ENCODE results near the gene CRIP2. TPM values are rescaled to one million over a fixed set of nuclear protein-coding genes. Genes with fewer than 3 reads are reported as not detected.

Gene CRIP2
- total and polyA plus RNA-seq, 10 of the 15 experiments (the other 5 are each of a cell fraction or from before 2014, with no cell fraction given), result 0.04 to 0.62 (median 0.37) TPM; not detected in 5

GRCh38 chr14:105476831-105477659, 2.4 kb downstream of the CRIP2 start:
- FAIRE-seq, result no peak
- no peak overlapping the region for H3K4me3 ChIP-seq
- ChIA-PET POLR2A (interaction anchor here (0.6 kb wide), 1 partner anchor 561 kb away, joined by 5 read pairs; no protein-coding TSS in a partner anchor), CTCF (interaction anchor here (1.2 kb wide), 1 partner anchor 13 kb away, joined by 4 read pairs; no protein-coding TSS in a partner anchor), SMC1A (ENCODE audit: uncharacterized antibody, unreplicated experiment) (no interaction called here), RAD21 (ENCODE audit: unreplicated experiment) (no interaction called here)
- 37% methylated on average over 16 of the region's 16 CpGs for WGBS (ENCODE audit: insufficient coverage, insufficient replicate concordance, low lambda C conversion rate, missing lambda C conversion rate)
- H4K20me1 ChIP-seq (ENCODE audit: control insufficient read depth, insufficient read depth), result no peaks in the 10 kb centered on the region
- no peak overlapping the region for H3K27ac ChIP-seq (ENCODE audit: control insufficient read depth, insufficient read depth)
- in situ Hi-C loops (cut with MboI), result no loop called here
- no peaks in the 10 kb centered on the region for H3K79me2 ChIP-seq (ENCODE audit: control insufficient read depth, insufficient read depth, low read length)
- H2AFZ ChIP-seq (ENCODE audit: control insufficient read depth, low read depth, low read length), result no peak overlapping the region
- ATAC-seq, result no peak
- H3K9ac ChIP-seq (ENCODE audit: control insufficient read depth, insufficient read depth, low read length), result no peak overlapping the region
- no TSS peak for BruUV-seq (replicated peaks)
- no peak overlapping the region for H3K4me2 ChIP-seq (ENCODE audit: control insufficient read depth, insufficient read depth)
- no peaks in the 10 kb centered on the region for H3K36me3 ChIP-seq (ENCODE audit: control insufficient read depth in 2 of 2, insufficient read depth in 2 of 2, low read length in 1 of 2)
- peaks cover 13% of the 10 kb centered on the region for H3K4me1 ChIP-seq (ENCODE audit: control insufficient read depth, insufficient read depth, low read length)
- peaks cover 4 to 11% of the 10 kb centered on the region in 2 experiments; a peak in 3 of 4 replicates for H3K27me3 ChIP-seq (replicated peaks in 1 of 2; ENCODE audit: control insufficient read depth in 2 of 2, insufficient read depth in 2 of 2, low read length in 1 of 2)
- DNase-seq (ENCODE audit: low read depth, low spot score), result no peak
- intact Hi-C loops (cut with micrococcal nuclease; ENCODE audit: unreplicated experiment), result no loop called here
- H3K9me3 ChIP-seq (replicated peaks; ENCODE audit: control insufficient read depth, insufficient read depth, low read length), result no peaks in the 10 kb centered on the region; the same call in 2 of the 3 replicates
- TF ChIP-seq MYB (IDR thresholded peaks at IDR 0.05; ENCODE audit: borderline replicate concordance, low read depth, low read length), result no peak
- 0 out of 2 replicates have a peak, but pooled peaks have one; percentile 3 for TF ChIP-seq TCF12 (IDR thresholded peaks at IDR 0.05; ENCODE audit: low read depth, low read length)

- ChIA-PET POLR2A (no interaction called here), CTCF (no interaction called here), RAD21 (ENCODE audit: unreplicated experiment) (no interaction called here), SMC1A (ENCODE audit: uncharacterized antibody, unreplicated experiment) (no interaction called here)
- Histone ChIP-seq H3K4me1 (ENCODE audit: control insufficient read depth, insufficient read depth, low read length) (peaks cover 17% of the 10 kb centered on the region), H3K9ac (ENCODE audit: control insufficient read depth, insufficient read depth, low read length) (no peak overlapping the region), H3K4me3 (no peak overlapping the region), H3K79me2 (ENCODE audit: control insufficient read depth, insufficient read depth, low read length) (no peaks in the 10 kb centered on the region), H3K27me3 (replicated peaks in 1 of 2; ENCODE audit: control insufficient read depth in 2 of 2, insufficient read depth in 2 of 2, low read length in 1 of 2) (peaks cover 4 to 11% of the 10 kb centered on the region in 2 experiments; a peak in 3 of 4 replicates), H3K4me2 (ENCODE audit: control insufficient read depth, insufficient read depth) (no peak overlapping the region), H2AFZ (ENCODE audit: control insufficient read depth, low read depth, low read length) (no peak overlapping the region), H3K27ac (ENCODE audit: control insufficient read depth, insufficient read depth) (no peak overlapping the region), H3K9me3 (replicated peaks; ENCODE audit: control insufficient read depth, insufficient read depth, low read length) (no peaks in the 10 kb centered on the region; the same call in 2 of the 3 replicates), H3K36me3 (ENCODE audit: control insufficient read depth in 2 of 2, insufficient read depth in 2 of 2, low read length in 1 of 2) (no peaks in the 10 kb centered on the region), H4K20me1 (ENCODE audit: control insufficient read depth, insufficient read depth) (no peaks in the 10 kb centered on the region)
- in situ Hi-C loops (cut with MboI), result no loop called here
- WGBS (ENCODE audit: insufficient coverage, insufficient replicate concordance, low lambda C conversion rate, missing lambda C conversion rate), result 6% methylated on average over 27 of the region's 56 CpGs
- FAIRE-seq, result no peak
- BruUV-seq (replicated peaks), result no TSS peak
- DNase-seq (ENCODE audit: low read depth, low spot score), result no peak
- intact Hi-C loops (cut with micrococcal nuclease; ENCODE audit: unreplicated experiment), result no loop called here
- ATAC-seq, result no peak
- TF ChIP-seq EGR1 (IDR thresholded peaks at IDR 0.05; ENCODE audit: borderline replicate concordance in 1 of 2, low read depth in 2 of 2, low read length in 2 of 2) (0 out of 3 replicates have a peak, but pooled peaks of 1 of the 2 experiments have one; percentile 16), SUZ12 (IDR thresholded peaks at IDR 0.05; ENCODE audit: unreplicated experiment) (peak; percentile 53), MLLT1 (IDR thresholded peaks at IDR 0.05) (no peak), CREM (IDR thresholded peaks at IDR 0.05; ENCODE audit: low read depth) (no peak), USF1 (IDR thresholded peaks at IDR 0.05; ENCODE audit: borderline replicate concordance, extremely low read length, insufficient read depth, low read depth, low read length) (no peak), YBX1 (IDR thresholded peaks at IDR 0.05) (no peak), BCL3 (IDR thresholded peaks at IDR 0.05; ENCODE audit: borderline replicate concordance, insufficient read depth, low read depth, low read length, poor library complexity, severe bottlenecking) (no peak), SRF (IDR thresholded peaks at IDR 0.05; ENCODE audit: low read depth in 2 of 2, low read length in 2 of 2) (no peak)
Measured at GRCh38 chr14:105477660-105478397, 3.2 kb downstream of the CRIP2 start.
